ENCODE measurements around the gene NDUFAF2.

NDUFAF2 gene

DNA sequence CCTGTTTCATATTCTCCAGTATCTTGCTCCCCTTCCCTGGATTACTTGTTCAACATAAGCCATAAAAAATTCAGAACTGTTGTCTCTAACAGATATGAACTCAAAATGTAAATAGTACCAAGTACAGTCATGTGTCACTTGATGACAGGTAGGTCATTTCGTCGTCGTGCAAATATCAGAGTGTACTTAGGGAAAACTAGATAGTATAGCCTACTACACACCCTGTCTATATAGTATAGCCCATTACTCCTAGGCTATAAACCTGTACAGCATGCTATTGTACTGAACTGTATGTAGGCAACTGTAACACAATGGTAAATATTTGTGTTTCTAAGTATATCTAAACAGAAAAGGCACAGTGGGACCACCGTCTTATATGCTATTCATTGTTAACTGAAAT lies 178.1 kb downstream of the NDUFAF2 start:
- DNase-seq (ENCODE audit: low read depth): no peak

DNA sequence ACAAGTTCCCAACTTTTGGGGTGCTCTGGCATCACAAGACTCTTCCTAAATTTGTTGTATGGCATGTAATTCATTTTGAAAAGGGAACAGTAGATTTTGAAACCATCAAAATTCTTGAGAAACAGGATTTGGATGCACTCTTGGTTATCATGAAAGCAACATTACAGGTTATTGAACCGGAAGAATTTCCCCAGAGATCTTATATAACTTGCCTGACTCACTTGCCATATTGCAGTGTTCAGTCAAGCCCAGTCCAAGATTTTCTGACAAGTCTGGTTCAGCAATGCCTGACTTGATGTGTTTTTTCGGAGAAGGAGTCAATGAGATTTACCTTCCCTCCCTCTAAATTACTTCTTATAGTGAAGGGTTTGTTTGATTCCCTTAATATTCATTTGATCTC lies 185.3 kb downstream of the NDUFAF2 start:
- DNase-seq (ENCODE audit: low read depth): no peak

DNA sequence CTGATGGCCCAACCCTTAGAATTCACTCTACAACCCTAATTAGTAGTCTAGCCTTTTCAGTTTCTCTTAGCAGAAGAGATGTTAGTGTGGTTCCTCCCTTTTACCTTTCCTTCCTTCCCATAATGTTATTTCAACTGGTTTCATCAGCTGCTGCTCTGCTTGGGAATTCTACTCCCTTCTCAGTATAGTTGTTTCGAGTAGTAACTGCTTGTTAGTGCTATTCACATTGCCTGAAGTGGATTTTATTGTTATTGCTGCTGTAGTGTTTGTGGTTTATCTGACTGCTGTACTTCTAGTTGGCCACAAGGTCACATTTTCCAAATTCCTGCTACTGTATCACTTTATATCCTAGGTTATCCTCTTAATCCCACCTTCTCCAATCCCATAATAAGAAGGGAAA lies 187.6 kb downstream of the NDUFAF2 start:
- no peak for DNase-seq (ENCODE audit: low read depth)

DNA sequence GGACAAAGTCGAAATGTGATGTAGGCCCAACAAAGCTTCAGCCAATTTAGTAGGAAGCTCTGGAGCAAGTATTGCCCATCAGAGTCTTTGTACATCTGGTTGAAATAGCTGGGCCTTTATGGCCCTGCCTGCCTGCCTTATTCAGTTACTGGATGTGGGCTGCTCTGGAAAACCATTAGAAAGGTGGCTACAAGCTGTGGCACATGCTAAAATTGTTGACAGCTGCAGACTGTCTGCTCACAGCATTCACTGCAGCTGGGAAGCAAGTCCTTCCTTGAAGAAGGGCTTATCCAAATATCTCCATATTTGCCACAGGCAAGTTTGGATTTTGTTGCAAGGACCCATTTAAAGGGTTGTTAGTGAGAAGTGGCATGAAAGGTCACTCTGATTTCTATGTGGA lies 192.8 kb downstream of the NDUFAF2 start:
- no peak for DNase-seq (ENCODE audit: low read depth)

DNA sequence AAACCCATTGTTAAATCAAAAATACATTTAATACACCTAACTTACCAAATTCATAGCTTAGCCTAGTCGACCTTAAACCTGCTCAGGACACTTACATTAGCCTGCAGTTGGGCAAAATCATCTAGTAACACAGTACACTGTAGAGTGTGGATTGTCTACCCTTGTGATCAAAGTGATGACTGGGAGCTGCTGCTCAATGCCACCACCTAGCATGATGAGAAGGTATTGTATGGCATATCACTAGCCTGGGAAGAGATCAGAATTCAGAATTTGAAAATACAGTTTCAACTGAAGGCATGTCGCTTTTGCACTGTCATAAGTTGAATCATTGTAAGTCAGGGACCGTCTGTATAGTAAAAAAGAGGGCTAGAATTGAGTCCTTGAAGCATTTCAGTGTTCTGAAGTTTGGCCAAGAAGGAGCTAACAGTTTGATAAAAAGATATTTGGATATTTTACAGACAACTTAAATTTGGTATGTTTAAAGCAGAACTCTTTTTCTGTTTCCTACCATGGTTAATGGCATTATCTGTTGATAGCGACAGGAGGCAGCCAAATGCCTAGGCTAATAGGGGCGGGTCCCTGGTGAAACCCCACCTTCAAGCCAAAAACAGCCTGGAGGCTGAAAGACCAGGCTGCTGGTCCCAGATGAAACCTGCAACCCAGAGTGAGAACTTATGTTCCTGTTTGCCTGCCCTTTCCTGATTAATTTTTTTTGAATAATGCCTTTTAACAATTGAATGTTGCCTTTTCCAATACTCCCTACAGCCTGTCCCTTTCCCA lies 194.3 kb downstream of the NDUFAF2 start:
- no peak for DNase-seq (ENCODE audit: low read depth)

DNA sequence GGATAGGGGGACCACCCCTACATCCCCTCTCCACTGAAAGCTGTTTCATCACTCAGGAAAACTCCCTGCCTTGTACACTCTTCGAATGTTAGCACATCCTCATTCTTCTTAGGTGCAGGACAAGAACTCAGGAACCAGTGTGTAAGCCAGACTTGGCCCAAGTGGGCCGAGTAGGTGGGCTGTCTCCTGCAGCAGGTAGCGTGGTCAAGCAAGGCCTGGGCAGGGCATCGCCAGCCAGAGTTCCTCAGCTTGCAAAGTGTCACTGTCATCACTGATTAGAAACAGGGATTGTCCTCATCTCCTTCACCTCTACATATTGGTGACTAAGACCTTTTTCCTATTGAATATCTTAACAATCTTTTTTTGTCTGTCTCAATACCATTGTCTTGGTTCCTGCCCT lies 194.9 kb downstream of the NDUFAF2 start:
- DNase-seq (ENCODE audit: low read depth): no peak

GRCh38 chr5:61141801-61142200 lies 196.8 kb downstream of the NDUFAF2 start:
- DNase-seq (ENCODE audit: low read depth): no peak

- DNase-seq (ENCODE audit: low read depth): no peak
Measured at GRCh38 chr5:61142391-61142790, 197.4 kb downstream of the NDUFAF2 start.

- DNase-seq (ENCODE audit: low read depth): no peak
Measured at GRCh38 chr5:61142811-61143210, 197.8 kb downstream of the NDUFAF2 start.

- peak; percentile 59 for DNase-seq (ENCODE audit: low read depth)
Measured at GRCh38 chr5:61148515-61148914, 203.5 kb downstream of the NDUFAF2 start.

DNA sequence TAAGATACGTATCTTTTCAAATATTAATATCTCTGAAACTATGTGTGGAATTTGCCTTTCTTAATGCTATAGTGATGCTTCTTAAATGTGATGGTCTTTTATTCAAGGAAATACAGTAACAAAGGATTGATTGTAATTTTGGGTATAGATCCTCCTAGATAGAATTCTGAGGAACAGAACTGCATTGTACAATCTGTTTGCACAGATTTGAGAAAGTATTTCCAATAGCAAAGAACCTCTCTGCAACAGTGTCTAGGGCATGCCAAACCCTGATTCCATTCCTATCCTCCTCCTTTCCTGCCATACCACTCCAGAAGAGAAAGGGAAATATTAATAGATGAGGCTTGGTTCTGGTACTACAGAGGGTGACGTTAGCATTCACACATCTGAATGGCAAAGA lies 206.9 kb downstream of the NDUFAF2 start:
- DNase-seq (ENCODE audit: low read depth): no peak

- no peak for DNase-seq (ENCODE audit: low read depth)
Measured at GRCh38 chr5:61159070-61159469, 214.1 kb downstream of the NDUFAF2 start.

DNA sequence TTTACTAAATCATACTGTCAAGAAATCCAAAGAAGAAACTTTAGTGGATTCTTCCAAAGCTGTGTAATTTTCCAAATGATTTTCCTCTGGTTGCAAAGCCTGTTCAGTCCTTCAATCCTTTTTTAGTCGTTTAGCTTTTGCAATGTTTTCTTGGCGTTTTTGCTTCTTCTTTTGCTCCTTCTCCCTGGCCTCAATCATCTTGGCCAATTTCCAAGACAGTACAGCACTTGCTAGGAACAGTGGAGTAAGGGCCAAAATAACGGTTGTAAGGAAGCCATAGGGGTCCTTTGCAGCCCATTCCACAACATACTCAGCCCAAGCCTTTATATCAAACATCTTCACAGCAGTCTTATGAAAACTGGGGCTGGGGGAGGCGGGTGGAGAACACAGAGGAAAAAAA lies 214.8 kb downstream of the NDUFAF2 start:
- DNase-seq (ENCODE audit: low read depth): no peak

- DNase-seq (ENCODE audit: low read depth): no peak
Measured at GRCh38 chr5:61160497-61160896, 215.5 kb downstream of the NDUFAF2 start.

GRCh38 chr5:61162010-61162831 lies 217.2 kb downstream of the NDUFAF2 start, which contains the start of gene SMIM15:
SMIM15 (minus strand) TSS chr5:61162468; CDS start chr5:61160171, 2,297 bp downstream.
- DNase-seq (ENCODE audit: low read depth): peak; percentile 86

DNA sequence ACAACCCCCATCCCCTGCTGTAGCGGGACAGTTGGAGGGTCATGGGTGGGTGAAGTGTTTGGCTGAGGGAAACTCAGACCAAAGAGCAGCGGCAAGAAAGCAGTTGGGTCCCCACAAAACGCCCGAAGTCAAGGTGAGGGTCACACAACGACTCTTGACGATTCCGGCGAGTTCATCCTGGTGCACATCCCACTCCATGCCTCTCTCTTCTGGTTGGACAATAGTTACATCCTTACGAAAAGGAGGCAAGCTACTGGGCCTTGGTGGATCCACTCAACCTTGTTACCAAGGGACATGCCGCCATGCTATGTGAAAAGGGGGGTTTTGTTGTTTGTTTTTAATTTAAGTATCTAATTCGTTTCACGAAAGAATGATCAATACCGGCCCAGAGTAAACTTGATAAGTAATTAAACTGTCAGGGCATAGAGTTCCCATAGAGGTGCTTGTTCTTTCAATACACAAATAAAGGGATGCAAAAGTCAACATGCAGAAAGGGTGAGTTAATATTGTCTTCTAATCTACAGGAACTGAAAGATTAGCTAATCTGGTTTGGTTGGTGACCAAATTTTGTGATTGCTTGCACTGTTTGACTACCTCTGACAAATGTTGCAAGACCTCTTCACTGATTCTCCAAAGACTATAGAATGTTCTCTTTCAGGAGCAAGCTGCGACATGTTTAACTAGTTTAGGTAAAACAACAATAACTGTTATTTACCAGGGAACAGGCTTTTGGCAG lies 218.0 kb downstream of the NDUFAF2 start:
- no peak for DNase-seq (ENCODE audit: low read depth)

- no peak for DNase-seq (ENCODE audit: low read depth)
Measured at GRCh38 chr5:61163905-61164304, 218.9 kb downstream of the NDUFAF2 start.

DNA sequence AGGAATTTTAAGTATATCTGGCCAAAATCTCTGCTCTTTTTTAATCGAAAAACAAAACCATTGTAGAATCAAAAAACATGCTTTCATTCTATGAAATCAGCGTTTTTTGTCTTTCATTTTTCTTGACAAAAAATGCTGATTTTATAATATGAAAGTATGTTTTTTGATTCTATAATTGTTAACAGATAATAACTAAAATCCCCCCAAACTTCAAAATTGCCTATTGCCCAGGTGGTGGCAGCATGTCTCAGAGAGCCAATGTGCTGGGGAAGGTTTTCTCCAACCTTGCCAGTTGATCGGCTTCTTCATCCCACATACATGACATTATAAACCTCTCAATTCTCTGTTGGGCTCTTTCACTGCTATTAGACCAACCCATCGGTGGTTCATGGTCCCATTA lies 222.4 kb downstream of the NDUFAF2 start:
- DNase-seq (ENCODE audit: low read depth): peak; percentile 51

DNA sequence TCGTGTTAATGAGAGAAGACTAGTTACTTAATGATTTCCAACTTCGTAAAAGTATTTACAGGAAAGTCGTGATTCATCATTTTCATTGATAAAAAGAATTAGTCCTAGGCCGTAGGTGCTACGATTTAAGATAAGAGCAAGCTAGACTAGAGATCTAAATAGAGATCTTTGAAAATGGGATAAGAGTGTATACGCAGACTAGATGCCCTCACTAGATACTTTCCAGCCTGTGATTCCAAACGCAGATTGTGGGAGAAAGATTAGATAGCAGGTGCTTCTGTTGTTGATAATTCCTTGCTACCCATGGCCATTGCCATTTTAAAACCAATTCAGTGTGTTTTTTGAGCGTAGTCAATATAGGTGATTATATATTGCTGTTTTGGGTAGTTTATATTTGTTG lies 223.9 kb downstream of the NDUFAF2 start:
- no peak for DNase-seq (ENCODE audit: low read depth)

DNA sequence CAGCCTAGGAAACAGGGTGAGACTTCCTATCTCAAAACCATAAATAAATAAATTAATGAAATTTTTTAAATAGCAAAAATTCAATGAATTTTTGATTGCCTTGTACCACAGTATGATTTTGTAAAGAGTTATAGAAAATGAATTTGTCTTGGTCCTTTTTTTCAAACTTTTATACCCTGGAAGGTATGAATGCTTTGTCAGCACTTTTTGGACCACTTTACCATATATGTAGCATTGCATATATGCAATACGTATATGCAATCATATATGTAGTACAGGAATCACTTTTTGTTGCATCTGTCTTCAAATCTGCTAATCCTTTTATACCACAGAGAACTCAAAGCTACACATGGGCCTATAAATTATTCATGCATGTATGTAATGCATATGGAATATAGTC lies 226.5 kb downstream of the NDUFAF2 start:
- no peak for DNase-seq (ENCODE audit: low read depth)

DNA sequence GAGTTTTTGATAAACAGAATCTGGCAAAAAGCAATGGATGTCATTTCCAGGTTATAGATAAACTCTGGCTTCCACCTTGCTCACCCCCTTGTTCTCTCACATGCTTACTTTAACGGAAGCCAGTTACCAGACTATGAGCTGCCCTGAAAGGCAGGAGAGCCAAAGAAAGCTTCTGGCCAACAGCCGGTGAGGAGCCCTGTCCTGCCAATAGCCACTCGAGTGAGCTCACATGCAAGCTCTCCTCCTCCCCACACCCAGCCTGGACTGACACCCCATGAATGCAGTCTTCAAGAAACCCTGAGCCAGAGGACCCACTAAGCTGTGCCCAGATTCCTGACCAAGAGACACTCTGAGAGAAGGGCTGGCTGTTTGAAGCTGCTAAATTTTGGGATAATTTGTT lies 231.6 kb downstream of the NDUFAF2 start:
- no peak for DNase-seq (ENCODE audit: low read depth)

- DNase-seq (ENCODE audit: low read depth): no peak
Measured at GRCh38 chr5:61177070-61177469, 232.1 kb downstream of the NDUFAF2 start.

GRCh38 chr5:61177716-61178115 lies 232.7 kb downstream of the NDUFAF2 start:
- no peak for DNase-seq (ENCODE audit: low read depth)
